ENCODE results near the gene TPSB2. TPM values are rescaled to one million over a fixed set of nuclear protein-coding genes. Genes with fewer than 3 reads are reported as not detected.
"Not testable (repeated sequence)": the region's sequence is repeated elsewhere in the genome, so short reads cannot be mapped to it uniquely, and the experiment has no call there.

TPSB2 gene
- polyA plus RNA-seq, 1 donor (not counting 4 experiments of a cell fraction or from before 2014, with no cell fraction given), result not detected

- H3K4me3 ChIP-seq (ENCODE audit: control insufficient read depth in 2 of 3, extremely low read depth in 1 of 3, insufficient read depth in 2 of 3, low read depth in 1 of 3, low read length in 3 of 3); H3K4me2 ChIP-seq (ENCODE audit: control insufficient read depth, extremely low read depth, insufficient read depth, low read depth, low read length); H3K9ac ChIP-seq (ENCODE audit: control insufficient read depth, extremely low read depth, insufficient read depth, low read length); FAIRE-seq; DNase-seq (ENCODE audit: low read depth, low spot score); H3K27ac ChIP-seq (ENCODE audit: control insufficient read depth, insufficient read depth, low read length); H3K9me3 ChIP-seq (ENCODE audit: control insufficient read depth, low read depth, low read length); H2AFZ ChIP-seq (ENCODE audit: control insufficient read depth, low read length); H3K9me1 ChIP-seq (ENCODE audit: control insufficient read depth, extremely low read depth, insufficient read depth, low read length); H3K4me1 ChIP-seq (ENCODE audit: control insufficient read depth, extremely low read depth, insufficient read depth, low read length); H3K79me2 ChIP-seq (ENCODE audit: control insufficient read depth, insufficient read depth, low read length); H3K27me3 ChIP-seq (ENCODE audit: control insufficient read depth, extremely low read depth, insufficient read depth, low read length); H3K36me3 ChIP-seq (ENCODE audit: control insufficient read depth in 2 of 2, extremely low read depth in 1 of 2, insufficient read depth in 2 of 2, low read length in 2 of 2); dilution Hi-C loops (cut with MboI; ENCODE audit: extremely low pct_ligation_motif_present, low sequenced_read_pairs); H4K20me1 ChIP-seq (ENCODE audit: control insufficient read depth, extremely low read depth, insufficient read depth, low read length): not testable (repeated sequence)
These were observed 10.5 kb upstream of the TPSB2 start, which contains the start of gene TPSAB1 for GRCh38 chr16:1240436-1240835. Gene TPSAB1 (plus strand): TSS chr16:1240705. CDS start chr16:1240939, 234 bp downstream.

- H3K4me1 ChIP-seq (ENCODE audit: control insufficient read depth, extremely low read depth, insufficient read depth, low read length); H3K9me3 ChIP-seq (ENCODE audit: control insufficient read depth, low read depth, low read length); H3K4me3 ChIP-seq (ENCODE audit: control insufficient read depth in 2 of 3, extremely low read depth in 1 of 3, insufficient read depth in 2 of 3, low read depth in 1 of 3, low read length in 3 of 3); H3K79me2 ChIP-seq (ENCODE audit: control insufficient read depth, insufficient read depth, low read length); FAIRE-seq; H3K36me3 ChIP-seq (ENCODE audit: control insufficient read depth in 2 of 2, extremely low read depth in 1 of 2, insufficient read depth in 2 of 2, low read length in 2 of 2); H3K27ac ChIP-seq (ENCODE audit: control insufficient read depth, insufficient read depth, low read length); H3K4me2 ChIP-seq (ENCODE audit: control insufficient read depth, extremely low read depth, insufficient read depth, low read depth, low read length); H2AFZ ChIP-seq (ENCODE audit: control insufficient read depth, low read length); H3K9ac ChIP-seq (ENCODE audit: control insufficient read depth, extremely low read depth, insufficient read depth, low read length); H3K9me1 ChIP-seq (ENCODE audit: control insufficient read depth, extremely low read depth, insufficient read depth, low read length); H3K27me3 ChIP-seq (ENCODE audit: control insufficient read depth, extremely low read depth, insufficient read depth, low read length); H4K20me1 ChIP-seq (ENCODE audit: control insufficient read depth, extremely low read depth, insufficient read depth, low read length); dilution Hi-C loops (cut with MboI; ENCODE audit: extremely low pct_ligation_motif_present, low sequenced_read_pairs); DNase-seq (ENCODE audit: low read depth, low spot score): not testable (repeated sequence)
These were observed 9.6 kb upstream of the TPSB2 start for GRCh38 chr16:1239575-1239974.

GRCh38 chr16:1238909-1239308 lies 8.9 kb upstream of the TPSB2 start:
- DNase-seq (ENCODE audit: low read depth, low spot score); FAIRE-seq; H3K9ac ChIP-seq (ENCODE audit: control insufficient read depth, extremely low read depth, insufficient read depth, low read length); H3K4me2 ChIP-seq (ENCODE audit: control insufficient read depth, extremely low read depth, insufficient read depth, low read depth, low read length); H3K9me3 ChIP-seq (ENCODE audit: control insufficient read depth, low read depth, low read length); H3K4me3 ChIP-seq (ENCODE audit: control insufficient read depth in 2 of 3, extremely low read depth in 1 of 3, insufficient read depth in 2 of 3, low read depth in 1 of 3, low read length in 3 of 3); H3K9me1 ChIP-seq (ENCODE audit: control insufficient read depth, extremely low read depth, insufficient read depth, low read length); H4K20me1 ChIP-seq (ENCODE audit: control insufficient read depth, extremely low read depth, insufficient read depth, low read length); dilution Hi-C loops (cut with MboI; ENCODE audit: extremely low pct_ligation_motif_present, low sequenced_read_pairs); H3K36me3 ChIP-seq (ENCODE audit: control insufficient read depth in 2 of 2, extremely low read depth in 1 of 2, insufficient read depth in 2 of 2, low read length in 2 of 2); H2AFZ ChIP-seq (ENCODE audit: control insufficient read depth, low read length); H3K79me2 ChIP-seq (ENCODE audit: control insufficient read depth, insufficient read depth, low read length); H3K27me3 ChIP-seq (ENCODE audit: control insufficient read depth, extremely low read depth, insufficient read depth, low read length); H3K27ac ChIP-seq (ENCODE audit: control insufficient read depth, insufficient read depth, low read length); H3K4me1 ChIP-seq (ENCODE audit: control insufficient read depth, extremely low read depth, insufficient read depth, low read length): not testable (repeated sequence)

Measured in keratinocyte (primary cell).